HG03565 (cell line): Measurements from ENCODE around the gene PSMG1.
"Not testable (repeated sequence)": the region's sequence is repeated elsewhere in the genome, so short reads cannot be mapped to it uniquely, and the experiment has no call there.

Experiments used
- ATAC-seq: cut with Tn5 transposase; IDR thresholded peaks from one replicate; pipeline ENCODE4 v1.9.1; 2021; ENCODE audit warnings: mild to moderate bottlenecking, moderate library complexity; ENCODE audit not compliant: unreplicated experiment

PSMG1 gene

GRCh38 chr21:39157241-39157640 lies 26.0 kb downstream of the PSMG1 start:
- not testable (repeated sequence) for ATAC-seq

- no peak for ATAC-seq
Observed at GRCh38 chr21:39156024-39156423, 27.2 kb downstream of the PSMG1 start.

- no peak for ATAC-seq
Observed at GRCh38 chr21:39155578-39155977, 27.7 kb downstream of the PSMG1 start.

- no peak for ATAC-seq
Observed at GRCh38 chr21:39153842-39154241, 29.4 kb downstream of the PSMG1 start.

GRCh38 chr21:39153373-39153772 lies 29.9 kb downstream of the PSMG1 start:
- no peak for ATAC-seq

- ATAC-seq: no peak
Observed at GRCh38 chr21:39152271-39152670, 31.0 kb downstream of the PSMG1 start.

DNA sequence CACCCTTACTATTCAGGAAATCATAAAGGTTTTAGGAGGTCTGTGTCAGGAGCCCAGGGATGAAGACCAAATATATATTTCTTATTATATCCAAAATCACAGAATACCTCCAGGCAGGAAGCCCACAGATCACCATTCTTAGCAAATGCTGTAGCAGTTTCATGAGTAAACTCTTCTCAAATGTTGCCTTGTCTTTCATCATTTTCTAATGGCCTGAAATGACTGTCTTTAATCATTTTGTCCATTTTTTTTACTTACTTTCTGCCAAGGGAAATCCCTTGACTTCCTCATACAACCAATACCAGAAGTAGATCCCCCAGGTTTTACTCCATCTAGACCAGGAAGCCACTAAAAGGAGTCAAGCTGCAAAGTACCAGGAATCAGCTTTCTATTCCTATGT lies 32.4 kb downstream of the PSMG1 start:
- no peak for ATAC-seq

DNA sequence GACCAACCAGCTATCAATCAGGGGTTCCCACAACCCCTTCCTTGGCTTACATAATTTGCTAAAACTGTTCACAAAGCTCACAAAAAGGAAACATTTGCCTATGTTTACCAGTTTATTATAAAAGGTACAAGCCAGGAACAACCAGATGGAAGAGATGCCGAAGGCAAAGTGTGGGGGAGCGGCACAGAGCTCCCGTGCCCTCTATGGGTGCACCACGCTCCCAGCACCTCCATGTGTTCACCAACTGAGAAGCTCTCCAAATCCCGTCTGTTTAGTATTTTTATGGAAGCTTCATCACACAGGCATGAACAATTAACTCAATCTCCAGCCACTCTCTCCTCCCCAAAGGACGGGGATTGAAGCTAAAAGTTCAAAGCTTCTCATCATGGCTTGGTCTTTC lies 32.9 kb downstream of the PSMG1 start:
- ATAC-seq: no peak

DNA sequence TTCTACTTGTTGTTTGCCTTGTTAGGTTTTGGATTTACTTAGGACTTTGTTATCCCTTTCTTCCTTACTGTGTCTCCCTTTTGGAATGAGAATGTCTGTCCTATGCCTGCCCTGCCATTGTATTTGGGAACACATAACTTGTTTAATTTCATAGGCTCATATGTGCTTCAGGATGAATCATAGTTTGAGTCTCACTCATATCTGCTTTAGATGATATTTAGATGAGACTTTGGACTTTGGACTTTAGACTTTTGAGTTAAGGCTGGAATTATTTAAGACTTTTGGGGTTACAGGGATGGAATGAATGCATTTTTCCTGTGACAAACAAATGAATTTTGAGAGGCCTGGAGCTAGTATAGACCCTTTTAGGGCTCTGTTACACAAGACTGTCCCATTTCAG lies 33.4 kb downstream of the PSMG1 start:
- ATAC-seq: no peak

DNA sequence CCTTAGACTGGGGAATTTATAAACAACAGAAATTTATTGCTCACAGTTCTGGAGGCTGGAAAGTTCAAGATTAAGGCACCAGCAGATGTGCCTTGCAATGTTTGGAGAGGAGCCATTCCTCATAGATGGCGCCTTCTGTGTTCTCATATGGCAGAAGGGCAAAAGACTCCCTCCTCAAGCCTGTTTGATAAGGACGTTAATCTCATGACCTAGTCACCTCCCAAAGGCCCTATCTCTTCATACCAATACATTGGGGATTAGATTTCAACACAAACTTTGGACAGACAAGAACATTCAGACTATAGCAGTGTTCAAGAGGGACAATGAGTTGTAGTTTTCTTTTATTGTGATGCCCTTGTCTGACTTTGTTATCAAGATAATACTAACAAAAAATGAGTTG lies 34.3 kb downstream of the PSMG1 start:
- no peak for ATAC-seq

DNA sequence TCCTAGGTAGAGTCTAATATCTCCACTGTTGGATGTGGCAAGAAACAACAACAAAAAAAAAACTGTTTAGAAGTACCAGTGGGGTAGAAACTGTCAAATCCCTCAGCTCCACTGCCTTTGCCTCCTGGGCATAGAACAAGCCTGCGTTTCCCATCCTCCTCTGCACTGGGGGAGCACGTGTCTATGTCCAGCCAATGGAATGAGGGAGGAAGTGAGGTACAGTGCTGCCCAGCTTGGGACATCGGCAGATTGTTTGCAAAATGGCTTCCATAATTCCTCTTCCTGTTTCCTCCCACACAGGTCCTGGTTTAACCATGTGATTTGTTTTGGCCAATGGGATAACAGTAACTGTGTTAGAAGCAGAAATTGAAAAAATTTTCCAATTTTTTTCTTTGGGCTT lies 39.1 kb downstream of the PSMG1 start:
- no peak for ATAC-seq

- no peak for ATAC-seq
Observed at GRCh38 chr21:39142972-39143371, 40.3 kb downstream of the PSMG1 start.

DNA sequence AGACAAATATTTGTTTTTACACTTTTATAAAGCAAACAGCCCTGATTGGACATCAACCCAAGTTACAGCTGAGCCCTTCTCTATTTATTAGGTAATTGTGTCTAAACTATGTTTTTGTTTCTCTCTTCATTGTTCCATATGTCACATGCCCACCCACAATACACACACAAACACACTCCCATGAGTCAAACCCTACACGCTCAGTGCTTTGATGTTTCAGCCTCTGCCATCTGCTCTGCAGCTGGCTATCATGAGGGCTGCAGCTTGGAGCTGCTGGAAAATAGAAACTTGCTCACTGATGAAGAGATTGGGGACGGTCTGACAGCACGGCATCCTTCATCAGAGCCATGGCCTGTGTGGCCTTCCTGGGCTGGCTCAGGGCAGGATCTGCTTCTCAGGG lies 41.7 kb downstream of the PSMG1 start:
- ATAC-seq: no peak

DNA sequence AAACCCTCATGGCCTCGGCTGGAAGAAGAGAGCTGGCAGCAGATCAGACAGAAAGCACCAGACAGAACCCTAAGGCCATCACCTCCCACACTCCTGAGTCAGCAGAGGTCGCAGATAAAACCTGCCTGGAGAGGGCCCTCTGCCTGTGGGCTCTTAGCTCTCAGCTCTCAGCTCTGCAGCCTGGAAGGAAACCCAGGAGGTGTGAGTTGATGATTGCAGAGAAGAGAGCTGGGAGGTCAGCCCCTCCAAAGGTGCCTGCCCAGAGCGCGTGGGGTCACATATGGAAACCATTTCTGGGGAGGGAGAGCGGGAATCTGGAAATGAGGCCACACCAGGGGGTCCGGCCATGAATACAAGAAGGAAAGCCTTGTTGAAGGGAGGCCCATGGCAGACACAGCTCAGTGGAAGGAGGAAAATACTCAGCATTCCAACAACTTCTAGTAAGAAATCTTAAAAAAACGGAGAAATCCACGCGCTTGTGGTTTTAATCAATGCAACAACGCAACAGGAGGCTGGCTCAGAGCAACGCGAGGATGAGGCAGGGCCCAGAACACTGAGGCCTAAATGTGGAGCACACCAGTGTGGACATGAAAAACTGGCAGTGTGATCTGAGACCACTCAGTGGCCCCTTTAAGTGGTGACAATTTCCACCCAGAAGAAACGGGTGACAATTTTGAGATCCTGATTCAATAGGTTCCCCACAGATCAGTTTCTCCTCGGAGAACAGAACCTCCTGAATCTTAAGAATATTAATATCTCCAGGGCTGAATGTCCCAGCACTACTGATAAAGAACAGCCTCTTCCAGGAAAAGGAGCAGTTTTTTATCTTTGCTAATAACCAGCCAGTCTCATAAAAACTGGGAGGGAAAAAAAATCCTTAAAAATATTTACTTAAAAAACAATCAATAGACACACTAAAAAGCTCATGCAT lies 45.7 kb downstream of the PSMG1 start:
- no peak for ATAC-seq

DNA sequence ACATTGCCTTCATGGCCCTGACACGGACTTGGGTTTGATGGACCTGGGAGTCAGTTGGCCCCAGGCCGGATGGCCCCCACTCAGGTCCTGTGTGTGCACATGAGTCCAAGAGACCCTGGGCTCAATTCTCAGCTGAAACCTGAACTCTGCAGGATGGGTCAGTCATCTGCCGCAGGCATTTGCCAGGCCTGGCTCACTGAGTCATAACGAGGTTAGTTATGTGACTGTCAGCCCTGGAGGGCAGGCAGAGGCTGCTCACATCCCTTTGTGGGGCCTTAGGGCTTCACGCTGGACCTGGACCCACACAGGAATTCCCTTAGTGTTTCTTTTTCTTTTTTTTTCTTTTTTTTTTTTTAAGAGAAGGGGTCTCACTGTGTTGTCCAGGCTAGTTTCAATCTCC lies 46.5 kb downstream of the PSMG1 start:
- no peak for ATAC-seq

DNA sequence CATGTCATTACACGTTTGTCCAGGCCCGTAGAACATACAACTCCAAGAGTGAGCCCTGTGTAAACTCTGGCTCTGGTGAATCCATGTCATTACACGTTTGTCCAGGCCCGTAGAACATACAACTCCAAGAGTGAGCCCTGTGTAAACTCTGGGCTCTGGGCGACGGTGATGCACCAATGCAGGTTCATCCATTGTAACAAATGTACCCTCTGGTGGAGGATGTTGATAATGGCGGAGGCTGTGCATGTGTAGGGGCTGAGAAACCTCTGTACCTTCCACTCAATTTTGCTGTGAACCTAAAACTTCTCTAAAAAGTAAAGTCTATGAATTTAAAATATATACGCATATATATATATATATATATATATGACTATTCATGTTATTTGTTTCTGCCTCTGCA lies 47.1 kb downstream of the PSMG1 start:
- not testable (repeated sequence) for ATAC-seq

GRCh38 chr21:39134288-39134810 lies 48.9 kb downstream of the PSMG1 start:
- ATAC-seq: no peak

- ATAC-seq: no peak
Observed at GRCh38 chr21:39132248-39132647, 51.0 kb downstream of the PSMG1 start.

- ATAC-seq: no peak
Observed at GRCh38 chr21:39131791-39132190, 51.5 kb downstream of the PSMG1 start.

DNA sequence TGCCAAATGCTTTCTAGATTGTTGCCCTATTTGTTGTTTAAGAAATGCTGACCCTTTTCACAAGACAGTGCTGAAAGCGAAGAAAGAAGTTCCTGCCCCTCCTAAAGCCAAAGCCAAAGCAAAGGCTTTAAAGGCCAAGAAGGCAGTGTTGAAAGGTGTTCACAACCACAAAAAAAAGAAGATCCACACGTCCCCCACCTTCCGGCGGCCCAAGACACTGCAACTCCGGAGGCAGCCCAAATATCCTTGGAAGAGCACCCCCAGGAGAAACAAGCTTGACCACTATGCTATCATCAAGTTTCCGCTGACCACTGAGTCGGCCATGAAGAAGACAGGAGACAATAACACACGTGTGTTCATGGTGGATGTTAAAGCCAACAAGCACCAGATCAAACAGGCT lies 55.7 kb downstream of the PSMG1 start:
- ATAC-seq: no peak

- no peak for ATAC-seq
Observed at GRCh38 chr21:39126486-39126806, 56.8 kb downstream of the PSMG1 start.

GRCh38 chr21:39125752-39126485 lies 57.3 kb downstream of the PSMG1 start:
- no peak for ATAC-seq
